ENCODE measurements around the gene BCAR1.

- TF ChIP-seq CTCF (IDR thresholded peaks at IDR 0.05): no peak
- TF ChIP-seq POLR2AphosphoS5 (IDR thresholded peaks at IDR 0.05; ENCODE audit: insufficient read depth in 1 of 2, low read depth in 1 of 2): no peak
- no peak for TF ChIP-seq POLR2A (IDR thresholded peaks at IDR 0.05)
Observed at GRCh38 chr16:75233611-75233938, 17.8 kb downstream of the BCAR1 start.
